ENCODE results near the gene PLK1.
"Not testable (repeated sequence)": the region's sequence is repeated elsewhere in the genome, so short reads cannot be mapped to it uniquely, and the experiment has no call there.

Gene PLK1

DNA sequence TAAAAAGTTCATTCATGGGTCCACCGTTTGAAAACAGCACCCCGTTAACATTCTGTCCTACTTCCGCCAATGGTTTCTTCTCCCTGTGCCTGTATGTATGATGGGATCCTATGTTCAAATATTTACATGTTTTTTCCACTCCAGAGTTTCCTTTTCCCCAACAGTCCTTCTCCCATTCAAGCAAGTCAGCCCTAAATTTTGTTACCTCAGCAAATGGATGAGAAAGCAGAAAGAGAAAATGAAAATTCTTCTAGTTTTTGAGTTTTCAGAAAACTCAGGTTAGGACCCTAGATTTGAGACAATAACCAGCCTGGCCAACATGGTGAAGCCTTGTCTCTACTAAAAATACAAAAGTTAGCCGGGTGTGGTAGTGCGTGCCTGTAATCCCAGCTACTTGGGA lies 37.8 kb downstream of the PLK1 start:
- no peak overlapping the region for H3K4me3 ChIP-seq (ENCODE audit: control insufficient read depth, low read depth, low read length)
- DNase-seq (ENCODE audit: low read depth) = no peak
- TF ChIP-seq, protein P1, sequence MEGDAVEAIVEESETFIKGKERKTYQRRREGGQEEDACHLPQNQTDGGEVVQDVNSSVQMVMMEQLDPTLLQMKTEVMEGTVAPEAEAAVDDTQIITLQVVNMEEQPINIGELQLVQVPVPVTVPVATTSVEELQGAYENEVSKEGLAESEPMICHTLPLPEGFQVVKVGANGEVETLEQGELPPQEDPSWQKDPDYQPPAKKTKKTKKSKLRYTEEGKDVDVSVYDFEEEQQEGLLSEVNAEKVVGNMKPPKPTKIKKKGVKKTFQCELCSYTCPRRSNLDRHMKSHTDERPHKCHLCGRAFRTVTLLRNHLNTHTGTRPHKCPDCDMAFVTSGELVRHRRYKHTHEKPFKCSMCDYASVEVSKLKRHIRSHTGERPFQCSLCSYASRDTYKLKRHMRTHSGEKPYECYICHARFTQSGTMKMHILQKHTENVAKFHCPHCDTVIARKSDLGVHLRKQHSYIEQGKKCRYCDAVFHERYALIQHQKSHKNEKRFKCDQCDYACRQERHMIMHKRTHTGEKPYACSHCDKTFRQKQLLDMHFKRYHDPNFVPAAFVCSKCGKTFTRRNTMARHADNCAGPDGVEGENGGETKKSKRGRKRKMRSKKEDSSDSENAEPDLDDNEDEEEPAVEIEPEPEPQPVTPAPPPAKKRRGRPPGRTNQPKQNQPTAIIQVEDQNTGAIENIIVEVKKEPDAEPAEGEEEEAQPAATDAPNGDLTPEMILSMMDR (IDR thresholded peaks at IDR 0.05; ENCODE audit: control insufficient read depth, insufficient read depth, low read depth, low read length, missing control alignments) = no peak

DNA sequence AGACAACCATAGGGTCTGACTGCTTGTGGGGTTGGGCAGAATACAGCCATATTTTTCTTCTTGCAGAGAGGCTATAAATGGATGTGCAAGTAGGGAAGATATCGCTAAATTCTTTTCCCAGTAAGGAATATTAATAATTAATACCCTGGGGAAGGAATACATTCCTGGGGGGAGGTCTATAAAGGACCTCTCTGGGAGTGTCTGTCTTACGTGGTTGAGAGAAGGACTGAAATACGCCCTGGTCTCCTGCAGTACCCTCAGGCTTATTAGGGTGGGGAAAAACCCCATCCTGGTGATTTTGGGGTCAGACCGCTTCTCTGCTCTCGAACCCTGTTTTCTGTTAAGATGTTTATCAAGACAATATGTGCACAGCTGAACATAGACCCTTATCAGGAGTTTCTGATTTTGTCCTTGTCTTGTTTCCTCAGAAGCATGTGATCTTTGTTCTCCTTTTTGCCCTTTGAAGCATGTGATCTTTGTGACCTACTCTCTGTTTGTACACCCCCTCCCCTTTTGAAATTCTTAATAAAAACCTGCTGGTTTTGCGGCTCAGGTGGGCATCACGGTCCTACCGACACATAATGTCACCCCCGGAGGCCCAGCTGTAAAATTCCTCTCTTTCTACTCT lies 44.0 kb downstream of the PLK1 start:
- DNase-seq (ENCODE audit: low read depth); H3K4me3 ChIP-seq (ENCODE audit: control insufficient read depth, low read depth, low read length): not testable (repeated sequence)

DNA sequence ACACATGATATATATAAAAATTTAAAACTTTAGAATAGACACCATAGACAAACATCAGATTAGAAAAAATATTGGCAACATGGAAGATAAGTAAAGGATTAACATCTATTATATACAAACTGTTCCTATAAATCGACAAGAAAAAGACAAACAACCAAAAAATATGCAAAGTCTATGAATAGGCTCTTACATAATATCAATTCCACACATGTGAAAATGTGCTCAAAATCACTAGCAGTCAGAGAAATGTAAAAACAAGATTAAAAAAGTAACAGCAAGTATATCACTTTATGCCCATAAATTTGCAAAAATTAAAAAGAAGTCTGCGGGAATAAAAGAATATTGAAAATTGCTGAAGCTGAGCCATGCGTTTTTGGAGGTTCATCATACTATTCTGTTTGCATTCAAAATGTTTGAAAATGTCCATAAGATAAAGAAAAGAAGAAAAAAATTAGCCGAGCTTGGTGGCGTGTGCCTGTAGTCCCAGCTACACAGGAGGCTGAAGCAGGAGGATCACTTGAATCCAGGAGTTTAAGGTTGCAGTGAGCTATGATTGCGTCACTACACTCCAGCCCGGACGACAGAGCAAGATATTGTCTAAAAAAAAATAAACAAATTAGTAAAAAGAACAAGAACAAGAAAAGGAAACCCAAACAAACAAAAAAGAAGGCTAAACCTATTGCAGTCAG lies 45.6 kb downstream of the PLK1 start:
- H3K4me3 ChIP-seq (ENCODE audit: control insufficient read depth, low read depth, low read length) = no peak overlapping the region
- DNase-seq (ENCODE audit: low read depth) = no peak
- TF ChIP-seq, protein P1 (IDR thresholded peaks at IDR 0.05; ENCODE audit: control insufficient read depth, insufficient read depth, low read depth, low read length, missing control alignments) = no peak

DNA sequence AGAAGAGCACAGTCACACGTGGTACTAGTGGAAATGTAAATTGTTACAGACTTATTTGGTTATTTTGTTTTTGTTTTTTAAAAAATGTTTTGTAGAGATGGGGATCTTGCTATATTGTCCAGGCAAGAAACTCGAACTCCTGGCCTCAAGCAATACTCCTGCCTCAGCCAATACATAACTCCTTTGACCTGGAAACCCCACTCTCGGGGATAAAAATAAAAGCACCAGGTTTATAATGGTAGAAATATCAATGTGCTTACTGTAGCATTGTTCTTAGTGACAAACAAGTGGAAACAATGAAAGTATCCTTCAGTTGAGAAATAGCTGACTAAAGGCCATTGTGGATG lies 46.1 kb downstream of the PLK1 start:
- TF ChIP-seq, protein P1 (IDR thresholded peaks at IDR 0.05; ENCODE audit: control insufficient read depth, insufficient read depth, low read depth, low read length, missing control alignments) = no peak
- DNase-seq (ENCODE audit: low read depth) = no peak
- no peak overlapping the region for H3K4me3 ChIP-seq (ENCODE audit: control insufficient read depth, low read depth, low read length)

DNA sequence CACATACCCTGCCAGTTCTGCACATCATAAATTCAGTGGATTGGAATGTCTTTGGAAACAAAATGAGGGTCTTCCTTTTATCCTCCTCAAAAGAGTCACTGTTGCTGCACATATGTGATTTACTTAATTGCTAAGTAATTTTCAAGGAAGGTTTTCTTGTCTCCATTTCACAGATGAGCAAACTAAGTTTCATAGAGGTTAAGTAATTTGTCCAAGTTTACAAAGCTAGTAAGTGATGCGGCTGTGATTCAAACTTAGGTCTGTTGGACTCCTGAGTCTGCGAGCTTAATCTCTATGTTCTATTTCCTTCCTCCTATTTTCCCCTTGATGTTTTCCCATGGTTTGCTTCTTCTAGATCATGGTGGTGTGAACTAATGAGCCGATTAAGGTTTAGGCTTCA lies 48.0 kb downstream of the PLK1 start:
- DNase-seq (ENCODE audit: low read depth) = no peak
- H3K4me3 ChIP-seq (ENCODE audit: control insufficient read depth, low read depth, low read length) = no peak overlapping the region
- TF ChIP-seq, protein P1 (IDR thresholded peaks at IDR 0.05; ENCODE audit: control insufficient read depth, insufficient read depth, low read depth, low read length, missing control alignments) = no peak

DNA sequence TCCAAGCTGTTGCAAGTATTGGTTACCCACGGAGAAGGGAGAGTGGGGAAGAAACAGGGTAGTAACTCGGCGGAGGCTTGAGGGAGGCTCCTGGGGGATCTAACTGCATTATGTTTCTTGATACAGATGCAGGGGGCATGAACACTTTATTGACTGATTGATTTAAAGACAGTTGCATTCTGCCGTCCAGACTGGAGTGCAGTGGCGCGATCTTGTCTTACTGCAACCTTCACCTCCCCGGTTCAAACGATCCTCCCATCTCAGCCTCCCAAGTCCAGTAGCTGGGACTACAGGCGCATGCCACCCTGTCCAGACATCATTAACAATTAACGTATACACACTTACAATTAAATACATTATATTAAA lies 49.4 kb downstream of the PLK1 start:
- TF ChIP-seq, protein P1 (IDR thresholded peaks at IDR 0.05; ENCODE audit: control insufficient read depth, insufficient read depth, low read depth, low read length, missing control alignments) = no peak
- no peak for DNase-seq (ENCODE audit: low read depth)
- H3K4me3 ChIP-seq (ENCODE audit: control insufficient read depth, low read depth, low read length) = no peak overlapping the region

DNA sequence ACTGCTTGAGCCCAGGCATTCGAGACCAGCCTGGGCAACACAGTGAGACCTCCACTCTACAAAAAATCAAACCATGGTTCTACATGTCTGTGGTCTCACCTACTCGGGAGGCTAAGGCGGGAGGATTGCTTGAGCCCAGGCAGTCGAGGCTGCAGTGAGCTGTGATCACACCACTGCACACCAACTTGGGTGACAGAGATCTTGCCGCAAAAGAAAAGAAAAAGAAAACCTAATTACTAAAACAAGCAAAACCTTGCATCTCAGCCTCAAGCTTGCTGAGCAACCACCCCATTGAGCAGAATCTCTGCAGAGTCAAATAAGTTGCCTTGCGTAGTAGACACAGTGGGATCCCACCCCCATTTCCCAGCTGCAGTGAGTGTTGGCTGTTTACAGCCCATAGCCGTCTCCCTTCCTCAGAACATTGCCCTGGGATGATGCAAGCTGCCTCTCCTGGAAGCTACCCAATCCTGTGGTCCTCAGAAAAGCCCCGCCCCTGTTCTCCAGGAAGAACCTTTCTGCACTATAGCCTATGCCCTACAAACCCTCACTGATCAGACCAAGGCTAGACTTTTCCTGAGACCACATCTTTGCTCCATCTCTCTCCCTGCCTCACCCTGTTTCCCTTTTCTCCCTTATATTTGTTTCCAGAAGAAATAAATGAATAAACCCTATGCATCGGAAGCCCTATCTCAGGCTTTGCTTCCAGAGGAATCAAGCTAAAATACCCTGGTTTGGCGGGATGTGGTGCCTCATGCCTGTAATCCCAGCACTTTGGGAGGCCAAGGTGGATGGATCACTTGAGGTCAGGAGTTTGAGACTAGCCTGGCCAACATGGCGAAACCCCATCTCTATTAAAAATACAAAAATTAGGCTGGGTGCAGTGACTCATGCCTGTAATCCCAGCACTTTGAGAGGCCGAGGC lies 51.1 kb downstream of the PLK1 start:
- no peak overlapping the region for H3K4me3 ChIP-seq (ENCODE audit: control insufficient read depth, low read depth, low read length)
- TF ChIP-seq, protein P1 (IDR thresholded peaks at IDR 0.05; ENCODE audit: control insufficient read depth, insufficient read depth, low read depth, low read length, missing control alignments) = no peak
- DNase-seq (ENCODE audit: low read depth) = no peak

Data from AG09309 (cell line).